ENCODE data around the gene DESI1. TPM values are rescaled to one million over a fixed set of nuclear protein-coding genes. Genes with fewer than 3 reads are reported as not detected.

The DESI1 gene
- total RNA-seq, 1 experiment from 2014 or later, result 64.5 TPM

GRCh38 chr22:41598891-41599635, 21.8 kb downstream of the DESI1 start:
- Mint-ChIP-seq H3K4me1 (ENCODE audit: low read depth, unreplicated experiment) (no peaks in the 10 kb centered on the region), H3K36me3 (ENCODE audit: insufficient read depth, unreplicated experiment) (peaks cover 71% of the 10 kb centered on the region), H3K27me3 (ENCODE audit: unreplicated experiment) (no peaks in the 10 kb centered on the region), H3K27ac (ENCODE audit: unreplicated experiment) (no peak overlapping the region), H3K4me3 (ENCODE audit: low read depth, unreplicated experiment) (no peak overlapping the region), H3K9me3 (ENCODE audit: low read depth, unreplicated experiment) (no peaks in the 10 kb centered on the region)
- no peak for TF ChIP-seq CTCF (IDR thresholded peaks at IDR 0.05; ENCODE audit: unreplicated experiment)
- intact Hi-C loops (cut with micrococcal nuclease; ENCODE audit: unreplicated experiment), result loop anchor here (5.0 kb wide), 1 partner anchor 47 kb away; no protein-coding TSS in a partner anchor
- no peak for DNase-seq
- no TSS peak for BruUV-seq (replicated peaks)
- CTCF ChIA-PET, result interaction anchor here (3.0 kb wide), 1 partner anchor 22 kb away, joined by 16 read pairs; no protein-coding TSS in a partner anchor

- intact Hi-C loops (cut with micrococcal nuclease; ENCODE audit: unreplicated experiment), result loop anchor here (5.0 kb wide), 1 partner anchor 46 kb away; no protein-coding TSS in a partner anchor
- Mint-ChIP-seq H3K27ac (ENCODE audit: unreplicated experiment) (no peak overlapping the region), H3K9me3 (ENCODE audit: low read depth, unreplicated experiment) (no peaks in the 10 kb centered on the region), H3K4me1 (ENCODE audit: low read depth, unreplicated experiment) (no peaks in the 10 kb centered on the region), H3K4me3 (ENCODE audit: low read depth, unreplicated experiment) (no peak overlapping the region), H3K36me3 (ENCODE audit: insufficient read depth, unreplicated experiment) (peaks cover 64% of the 10 kb centered on the region), H3K27me3 (ENCODE audit: unreplicated experiment) (no peaks in the 10 kb centered on the region)
- BruUV-seq (replicated peaks), result no TSS peak
- TF ChIP-seq CTCF (IDR thresholded peaks at IDR 0.05; ENCODE audit: unreplicated experiment), result no peak
- no peak for DNase-seq
- CTCF ChIA-PET, result interaction anchor here (1.7 to 3.0 kb wide), 3 partner anchors 21 to 54 kb away, joined by 8 to 16 read pairs (median 9); partner anchors contain the start of gene POLR3H
These were observed 22.8 kb downstream of the DESI1 start for GRCh38 chr22:41598081-41598480.

GRCh38 chr22:41597635-41597953, 23.2 kb downstream of the DESI1 start:
- H3K9me3 Mint-ChIP-seq (ENCODE audit: low read depth, unreplicated experiment), result no peaks in the 10 kb centered on the region
- H3K36me3 Mint-ChIP-seq (ENCODE audit: insufficient read depth, unreplicated experiment), result peaks cover 65% of the 10 kb centered on the region
- intact Hi-C loops (cut with micrococcal nuclease; ENCODE audit: unreplicated experiment), result loop anchor here (1.0 to 5.0 kb wide), 2 partner anchors 20 to 45 kb away; no protein-coding TSS in a partner anchor
- no peak overlapping the region for H3K4me3 Mint-ChIP-seq (ENCODE audit: low read depth, unreplicated experiment)
- H3K4me1 Mint-ChIP-seq (ENCODE audit: low read depth, unreplicated experiment), result no peaks in the 10 kb centered on the region
- no peak for TF ChIP-seq CTCF (IDR thresholded peaks at IDR 0.05; ENCODE audit: unreplicated experiment)
- no peaks in the 10 kb centered on the region for H3K27me3 Mint-ChIP-seq (ENCODE audit: unreplicated experiment)
- DNase-seq, result no peak
- no TSS peak for BruUV-seq (replicated peaks)
- no peak overlapping the region for H3K27ac Mint-ChIP-seq (ENCODE audit: unreplicated experiment)
- CTCF ChIA-PET, result interaction anchor here (1.0 to 3.0 kb wide), 4 partner anchors 20 to 194 kb away, joined by 3 to 16 read pairs (median 8); partner anchors contain the start of gene POLR3H

GRCh38 chr22:41596776-41597634, 23.8 kb downstream of the DESI1 start:
- Mint-ChIP-seq H3K36me3 (ENCODE audit: insufficient read depth, unreplicated experiment) (peaks cover 62% of the 10 kb centered on the region), H3K27ac (ENCODE audit: unreplicated experiment) (no peak overlapping the region), H3K27me3 (ENCODE audit: unreplicated experiment) (no peaks in the 10 kb centered on the region), H3K4me1 (ENCODE audit: low read depth, unreplicated experiment) (no peaks in the 10 kb centered on the region), H3K9me3 (ENCODE audit: low read depth, unreplicated experiment) (no peaks in the 10 kb centered on the region), H3K4me3 (ENCODE audit: low read depth, unreplicated experiment) (no peak overlapping the region)
- BruUV-seq (replicated peaks), result no TSS peak
- CTCF ChIA-PET, result interaction anchor here (0.7 to 3.0 kb wide), 5 partner anchors 20 to 193 kb away, joined by 3 to 16 read pairs (median 8); partner anchors contain the start of gene POLR3H
- intact Hi-C loops (cut with micrococcal nuclease; ENCODE audit: unreplicated experiment), result loop anchor here (1.0 to 5.0 kb wide), 2 partner anchors 20 to 45 kb away; no protein-coding TSS in a partner anchor
- peak; percentile 72 for DNase-seq
- TF ChIP-seq CTCF (IDR thresholded peaks at IDR 0.05; ENCODE audit: unreplicated experiment), result peak; percentile 77

Measured in Calu3 (cell line).